Activated CD4-positive, alpha-beta T cell treated with anti-CD3 and anti-CD28 coated beads for 4 hours (primary cell): ENCODE data around the gene TSPEAR.
A peak's percentile ranks its signal among the peaks of the same experiment; 100 is the strongest.
"Not testable (repeated sequence)": the region's sequence is repeated elsewhere in the genome, so short reads cannot be mapped to it uniquely, and the experiment has no call there.

Experiments
- DNase-seq, 2 donors: peaks; one replicate each; pipeline ENCODE4 v3.0.0-alpha.2; 2020

TSPEAR gene

DNA sequence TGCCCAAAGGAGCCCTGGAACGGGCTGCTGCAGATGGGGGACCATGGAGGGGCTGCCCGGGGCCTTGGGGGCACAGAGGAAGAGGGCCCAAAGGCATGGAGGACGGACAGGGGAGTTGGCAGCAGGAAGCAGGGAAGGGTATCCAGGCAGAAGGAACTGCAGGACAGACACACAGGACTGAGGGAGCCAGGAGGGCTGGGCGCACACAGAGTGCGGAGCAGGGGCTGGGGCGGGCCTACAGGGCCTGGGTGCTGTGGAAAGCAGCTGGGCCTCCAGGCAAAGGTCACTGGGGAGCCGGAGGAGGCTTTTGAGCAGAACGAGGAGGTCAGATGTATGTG lies 199.5 kb downstream of the TSPEAR start:
- no peak for DNase-seq

DNA sequence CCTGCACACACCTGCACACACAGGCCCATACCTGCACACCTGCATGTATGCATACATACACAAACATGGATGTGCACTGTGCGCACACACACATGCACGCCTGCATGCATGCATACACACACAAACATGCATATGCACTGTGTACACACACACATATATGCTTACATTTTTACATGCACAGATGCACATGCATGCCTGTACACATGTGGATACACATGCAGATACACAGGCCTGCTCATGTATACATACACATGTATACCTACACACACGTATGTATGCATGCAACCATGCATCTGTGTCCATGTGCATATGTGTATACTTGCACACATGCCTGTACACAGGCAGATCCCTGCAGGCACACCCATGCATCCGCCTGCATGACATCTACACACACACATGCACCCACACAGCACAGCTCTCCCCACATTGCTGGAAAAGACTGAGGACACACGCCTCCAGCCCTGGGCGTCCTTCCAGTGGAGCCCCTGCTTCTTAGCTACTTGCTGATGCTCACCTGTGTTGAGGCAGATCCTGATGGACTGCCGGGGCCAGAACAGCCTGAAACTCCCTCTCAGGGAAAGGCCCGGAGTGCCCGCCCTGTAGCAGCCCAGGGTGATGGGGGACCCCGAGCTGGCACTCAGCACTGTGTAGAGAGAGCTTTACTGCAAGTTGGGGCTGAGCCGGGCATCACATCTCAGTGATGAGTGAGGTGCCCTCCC lies 200.0 kb downstream of the TSPEAR start:
- DNase-seq, result no peak

DNA sequence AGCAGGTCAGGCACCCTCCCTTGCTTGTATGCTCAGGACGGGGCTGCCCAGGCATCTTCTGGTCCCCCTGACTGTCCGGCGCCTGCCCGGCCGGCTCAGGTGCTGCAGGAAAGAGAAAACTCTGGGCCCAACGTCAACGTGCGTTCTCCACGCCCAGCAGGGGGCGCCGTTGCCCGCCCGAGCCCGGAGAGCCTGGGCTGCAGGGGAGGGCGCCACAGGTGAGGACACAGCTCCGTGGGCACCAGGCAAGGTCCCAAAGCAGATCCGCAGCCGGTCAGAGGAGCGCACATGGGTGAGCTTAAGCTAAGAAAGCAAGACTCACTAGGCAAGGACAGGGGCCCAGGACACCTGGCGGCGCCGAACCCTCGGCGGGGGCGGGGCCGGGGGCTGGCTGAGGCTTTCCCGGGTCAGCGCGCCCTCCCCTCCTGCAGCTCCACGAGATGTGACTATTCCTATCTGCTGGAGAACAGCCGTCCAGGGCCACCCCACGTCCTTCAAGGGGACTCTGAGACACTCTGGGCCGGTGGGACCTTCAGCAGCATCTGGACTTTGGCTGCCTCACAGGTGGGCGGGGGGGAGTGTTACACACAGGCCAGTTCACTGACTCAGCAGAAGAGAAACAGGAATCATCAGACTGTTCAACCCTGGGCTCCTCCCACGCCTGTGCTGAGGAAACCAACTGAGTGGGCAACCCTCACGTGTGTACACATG lies 200.7 kb downstream of the TSPEAR start:
- peak; percentile 77 to 78 for DNase-seq

DNA sequence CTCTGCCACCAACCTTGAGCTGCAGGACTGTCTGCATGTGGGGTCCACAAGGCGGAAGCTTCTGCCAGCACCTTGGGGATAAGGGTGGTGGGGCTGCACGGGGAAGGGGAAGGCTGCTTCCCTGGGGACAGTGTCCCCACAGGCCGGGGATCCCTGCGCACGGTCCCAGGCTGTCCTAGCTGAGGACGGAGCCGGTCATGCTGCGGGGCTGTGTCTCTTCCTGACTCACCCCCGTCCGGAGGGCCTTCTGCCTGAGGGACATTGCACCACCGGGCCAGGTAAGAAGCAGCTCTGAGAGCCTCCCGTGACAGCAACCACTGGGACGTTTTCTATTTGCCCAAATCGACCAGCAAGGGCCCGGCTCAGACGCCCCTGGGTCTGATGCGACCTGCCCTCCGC lies 201.3 kb downstream of the TSPEAR start:
- no peak for DNase-seq

DNA sequence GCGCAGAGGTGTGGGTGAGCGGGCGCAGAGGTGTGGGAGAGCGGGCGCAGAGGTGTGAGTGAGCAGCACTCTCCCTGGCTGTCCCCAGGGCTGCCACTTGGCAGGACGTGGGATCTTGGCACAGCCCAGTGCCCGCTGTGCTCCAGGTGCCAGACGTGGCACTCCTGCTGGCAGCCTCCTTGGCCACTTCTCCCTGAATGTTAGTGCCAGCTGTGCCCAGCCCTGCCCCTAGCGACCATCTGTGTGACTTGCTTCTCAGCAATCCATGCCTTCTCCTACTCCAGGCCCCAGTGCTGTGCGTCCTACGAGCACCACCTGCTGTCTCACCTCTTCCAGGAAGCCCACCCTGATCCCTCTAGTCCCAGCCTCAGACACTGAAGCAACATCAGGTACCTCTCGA lies 201.8 kb downstream of the TSPEAR start:
- DNase-seq, result no peak

DNA sequence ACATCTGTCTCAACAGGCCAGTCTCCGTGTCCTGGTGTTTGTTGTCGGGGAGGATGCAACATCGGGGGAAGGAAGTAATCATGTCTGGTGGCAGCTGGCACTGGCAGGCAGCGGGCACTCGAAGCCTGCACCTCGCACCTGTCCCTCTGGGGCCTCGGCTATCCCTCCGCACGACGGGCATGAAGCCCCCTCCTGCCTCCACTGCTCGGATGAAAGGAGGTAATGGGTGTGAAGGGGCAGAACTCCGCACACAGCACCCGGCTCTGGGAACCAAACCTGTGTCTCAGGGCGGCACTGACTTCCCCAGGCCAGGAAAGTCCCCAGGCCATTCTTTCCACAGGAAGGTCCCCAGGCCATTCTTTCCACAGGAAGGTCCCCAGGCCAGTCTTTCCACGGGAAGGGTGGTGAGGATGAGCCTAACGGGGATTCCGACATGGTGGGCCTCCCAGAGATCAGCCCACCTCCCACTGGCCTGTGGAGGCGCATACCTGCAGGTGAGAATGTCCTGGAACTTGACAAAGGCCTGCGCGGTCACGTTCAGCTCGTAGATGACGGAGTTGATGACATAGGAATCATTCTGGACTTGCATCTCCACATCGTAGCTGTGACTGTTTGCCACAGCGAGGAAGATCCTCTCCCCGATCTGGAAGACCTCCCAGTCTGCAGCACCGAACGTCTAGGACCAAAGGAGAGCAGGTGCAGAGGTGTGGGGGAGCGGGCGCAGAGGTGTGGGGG lies 202.5 kb downstream of the TSPEAR start:
- no peak for DNase-seq

DNA sequence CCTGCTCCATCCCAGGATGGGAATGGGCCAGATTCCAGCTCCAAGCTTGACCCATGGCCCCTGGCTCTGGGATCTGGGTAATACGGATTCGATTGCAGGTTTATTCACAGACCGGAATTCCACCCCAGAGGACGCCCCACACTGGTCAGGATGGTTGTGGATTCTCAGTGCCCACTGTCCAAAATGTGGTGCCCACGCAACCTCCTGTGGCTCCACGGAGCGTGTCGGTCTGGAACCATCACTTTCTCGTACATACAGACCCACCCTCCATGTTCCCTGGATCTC lies 203.0 kb downstream of the TSPEAR start:
- DNase-seq, result no peak

DNA sequence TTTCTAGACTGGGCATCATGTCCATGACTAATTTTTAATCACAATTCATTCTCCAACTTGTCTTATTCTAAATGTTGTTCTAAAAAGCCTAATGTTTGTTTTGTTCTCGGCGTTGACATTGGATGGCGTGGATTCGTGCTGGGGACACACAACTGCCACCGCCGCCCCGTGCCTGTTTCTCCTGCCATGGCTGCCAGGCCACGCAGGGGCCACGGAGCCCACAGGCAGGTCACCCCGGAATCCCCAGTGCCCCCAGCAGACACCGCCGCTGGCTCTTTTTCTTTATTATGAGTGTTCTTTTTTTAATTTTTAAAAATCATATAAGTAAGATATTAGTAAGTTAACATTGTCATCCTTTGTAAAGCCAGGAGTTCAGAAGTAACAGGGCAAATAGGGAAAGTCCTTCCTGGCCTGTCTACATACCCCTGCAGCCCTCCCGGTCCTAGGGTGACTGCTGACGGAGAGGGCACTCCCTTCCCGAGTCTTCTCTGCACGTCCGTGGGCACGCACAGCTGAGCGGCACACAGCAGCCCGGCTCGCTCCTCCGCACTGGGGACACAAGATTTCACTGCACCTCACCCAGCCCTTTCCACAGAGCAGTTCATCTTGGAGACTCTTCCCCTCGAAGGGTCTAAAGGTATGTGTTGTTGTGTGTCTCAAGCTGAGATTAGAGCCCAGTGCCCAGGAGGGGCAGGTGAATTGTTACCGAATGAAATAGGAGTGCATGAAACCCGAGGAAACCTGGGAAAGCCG lies 203.5 kb downstream of the TSPEAR start:
- DNase-seq, result no peak

DNA sequence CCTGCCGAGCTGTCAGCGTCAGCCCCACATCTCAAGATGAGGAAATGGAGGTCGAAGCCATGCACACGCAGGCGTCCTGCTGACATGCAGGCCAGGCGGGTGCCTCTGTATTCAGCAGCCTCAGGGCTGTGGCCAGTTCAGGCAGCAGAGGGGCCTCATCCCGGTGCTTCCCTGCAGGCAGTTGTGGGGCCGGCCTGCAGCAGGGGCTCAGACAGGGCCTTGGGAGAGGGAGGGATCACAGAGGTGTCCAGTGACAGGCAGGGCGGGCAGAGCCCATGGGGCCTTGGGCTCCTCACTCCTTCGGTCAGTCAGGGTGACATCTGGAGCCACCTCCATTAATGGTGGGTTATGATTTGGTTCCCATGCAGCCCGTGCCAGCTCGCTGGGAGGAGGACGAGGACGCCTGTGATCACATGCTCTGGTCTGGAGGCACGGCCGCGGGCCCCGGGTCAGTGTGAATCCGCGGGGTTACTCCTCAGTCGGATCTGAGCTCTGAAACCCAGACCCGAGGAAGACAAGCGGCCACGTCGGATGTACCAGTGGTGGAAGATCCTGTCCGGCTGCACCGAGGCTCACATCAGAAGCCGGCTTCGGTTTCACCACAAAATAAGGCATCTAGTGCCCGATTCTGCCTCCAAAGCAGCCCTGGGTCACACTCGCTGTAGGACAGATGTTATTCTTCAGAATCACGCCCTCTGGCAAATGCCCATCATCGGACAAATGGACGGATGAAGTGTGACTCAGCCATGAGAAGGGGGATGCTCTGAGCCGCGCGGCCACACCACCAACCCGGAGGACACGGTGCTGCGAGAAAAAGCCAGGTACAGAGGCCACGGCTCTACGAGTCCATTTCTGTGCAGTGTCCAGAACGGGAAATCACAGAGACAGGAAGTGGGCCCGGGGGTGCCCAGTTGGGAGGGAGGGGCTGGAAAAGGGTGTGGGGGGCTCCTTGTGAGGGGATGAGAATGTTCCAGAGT lies 204.8 kb downstream of the TSPEAR start:
- no peak for DNase-seq

DNA sequence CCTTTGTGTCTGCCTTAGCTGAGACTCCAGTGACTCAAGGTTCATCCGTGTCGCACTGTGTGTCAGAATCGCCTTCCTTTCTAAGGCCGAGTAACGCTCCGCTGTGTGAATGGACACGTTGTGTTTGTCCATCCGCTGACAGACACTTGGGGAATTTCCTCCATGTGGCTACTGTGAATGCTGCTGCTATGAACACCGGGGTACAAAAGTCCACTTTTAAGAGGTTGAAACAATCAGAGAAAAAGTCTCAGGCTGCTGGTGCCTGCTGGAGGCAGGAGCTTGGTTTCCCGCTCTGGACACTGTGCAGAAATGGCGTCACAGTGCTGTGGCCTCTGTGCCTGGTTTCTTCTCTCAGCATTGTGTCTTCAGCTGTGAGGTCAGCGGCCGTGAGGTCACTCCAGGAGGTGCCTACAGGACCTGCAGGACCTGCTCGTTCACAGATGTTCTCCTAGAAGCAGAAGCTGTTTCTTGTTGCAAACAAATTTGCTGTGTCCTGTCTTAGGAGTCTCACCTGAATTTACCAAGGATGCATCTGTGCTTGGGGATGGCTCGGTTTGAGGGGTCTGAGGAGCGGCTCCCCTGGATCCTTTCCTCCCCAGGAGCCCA lies 205.6 kb downstream of the TSPEAR start:
- DNase-seq, result no peak

DNA sequence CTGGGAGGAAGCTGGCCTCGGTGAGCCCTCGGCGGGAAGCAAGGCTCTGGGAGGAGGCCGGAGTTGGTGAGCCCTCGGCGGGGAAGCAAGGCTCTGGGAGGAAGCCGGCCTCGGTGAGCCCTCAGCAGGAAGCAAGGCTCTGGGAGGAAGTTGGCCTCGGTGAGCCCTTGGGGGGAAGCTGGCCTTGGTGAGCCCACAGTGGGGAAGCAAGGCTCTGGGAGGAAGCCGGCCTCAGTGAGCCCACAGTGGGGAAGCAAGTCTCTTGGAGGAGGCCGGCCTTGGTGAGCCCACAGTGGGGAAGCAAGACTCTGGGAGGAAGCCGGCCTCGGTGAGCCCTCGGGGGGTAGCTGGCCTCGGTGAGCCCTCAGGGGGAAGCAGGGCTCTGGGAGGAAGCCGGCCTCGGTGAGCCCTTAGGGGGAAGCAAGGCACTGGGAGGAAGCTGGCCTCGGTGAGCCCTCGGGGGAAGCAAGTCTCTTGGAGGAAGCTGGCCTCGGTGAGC lies 207.4 kb downstream of the TSPEAR start:
- no peak for DNase-seq

DNA sequence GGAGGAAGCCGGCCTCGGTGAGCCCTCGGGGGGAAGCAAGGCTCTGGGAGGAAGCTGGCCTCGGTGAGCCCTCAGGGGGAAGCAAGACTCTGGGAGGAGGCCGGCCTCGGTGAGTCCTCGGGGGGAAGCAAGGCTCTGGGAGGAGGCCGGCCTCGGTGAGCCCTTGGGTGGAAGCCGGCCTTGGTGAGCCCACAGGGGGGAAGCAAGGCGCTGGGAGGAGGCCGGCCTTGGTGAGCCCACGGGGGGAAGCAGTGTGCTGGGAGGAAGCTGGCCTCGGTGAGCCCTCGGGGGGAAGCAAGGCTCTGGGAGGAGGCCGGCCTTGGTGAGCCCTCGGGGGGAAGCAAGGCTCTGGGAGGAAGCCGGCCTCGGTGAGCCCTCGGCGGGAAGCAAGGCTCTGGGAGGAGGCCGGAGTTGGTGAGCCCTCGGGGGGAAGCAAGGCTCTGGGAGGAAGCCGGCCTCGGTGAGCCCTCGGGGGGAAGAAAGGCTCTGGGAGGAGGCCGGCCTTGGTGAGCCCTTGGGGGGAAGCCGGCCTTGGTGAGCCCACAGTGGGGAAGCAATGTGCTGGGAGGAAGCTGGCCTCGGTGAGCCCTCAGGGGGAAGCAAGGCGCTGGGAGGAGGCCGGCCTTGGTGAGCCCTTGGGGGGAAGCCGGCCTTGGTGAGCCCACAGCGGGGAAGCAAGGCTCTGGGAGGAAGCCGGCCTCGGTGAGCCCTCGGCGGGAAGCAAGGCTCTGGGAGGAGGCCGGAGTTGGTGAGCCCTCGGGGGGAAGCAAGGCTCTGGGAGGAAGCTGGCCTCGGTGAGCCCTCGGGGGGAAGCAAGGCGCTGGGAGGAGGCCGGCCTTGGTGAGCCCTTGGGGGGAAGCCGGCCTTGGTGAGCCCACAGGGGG lies 208.1 kb downstream of the TSPEAR start:
- DNase-seq, result not testable (repeated sequence)

DNA sequence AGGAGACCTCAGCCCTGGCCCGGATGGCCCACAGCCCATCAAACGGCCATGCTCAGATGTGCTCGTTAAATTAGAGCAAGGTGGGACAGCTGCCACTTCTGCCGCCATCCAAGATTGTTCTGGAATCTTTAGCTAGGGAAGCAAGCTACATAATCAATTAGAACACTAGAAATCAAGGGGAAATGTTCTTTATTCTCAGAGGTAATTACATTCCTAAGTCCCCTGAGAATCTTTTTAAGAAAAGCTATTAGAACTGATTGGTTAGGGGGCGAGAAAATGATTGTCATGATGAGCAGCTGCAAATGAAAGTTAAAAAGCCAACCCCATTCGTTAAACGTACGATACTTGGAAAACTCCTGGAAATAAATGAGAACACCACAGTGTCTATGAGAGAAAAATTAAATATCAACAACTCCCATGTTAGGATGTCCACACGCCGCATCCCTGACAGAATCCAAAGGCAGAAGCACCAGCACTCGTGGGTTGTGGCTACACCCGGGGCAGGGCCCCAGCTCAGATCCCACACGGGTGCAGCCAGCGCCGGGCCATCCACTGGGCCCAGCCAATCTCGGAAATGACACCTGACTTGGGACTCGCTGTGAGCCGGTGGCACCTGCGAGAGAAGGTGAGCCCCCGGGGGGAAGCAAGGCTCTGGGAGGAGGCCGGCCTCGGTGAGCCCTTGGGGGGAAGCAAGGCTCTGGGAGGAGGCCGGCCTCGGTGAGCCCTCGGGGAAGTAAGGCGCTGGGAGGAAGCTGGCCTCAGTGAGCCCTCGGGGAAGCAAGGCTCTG lies 209.0 kb downstream of the TSPEAR start:
- DNase-seq, result no peak

DNA sequence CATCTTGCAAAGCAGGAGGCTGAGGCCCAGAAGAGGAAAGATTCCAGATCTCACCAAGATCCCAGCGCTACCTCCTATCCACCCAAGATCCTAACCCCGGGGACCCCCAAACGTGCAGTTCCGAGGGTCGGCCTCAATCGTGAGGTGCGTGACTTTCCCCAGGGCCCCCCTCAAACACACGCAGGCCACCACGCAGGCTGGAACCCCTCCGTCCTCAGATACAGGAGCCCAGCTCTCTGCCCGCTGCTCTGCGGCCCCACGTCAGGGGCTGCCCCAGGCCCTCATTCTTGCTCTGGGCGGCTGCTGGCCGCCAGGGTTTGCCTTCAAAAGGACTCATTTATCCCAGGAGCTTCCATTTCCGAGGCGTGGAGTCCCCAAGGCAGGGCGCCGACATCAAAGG lies 211.3 kb downstream of the TSPEAR start:
- no peak for DNase-seq

DNA sequence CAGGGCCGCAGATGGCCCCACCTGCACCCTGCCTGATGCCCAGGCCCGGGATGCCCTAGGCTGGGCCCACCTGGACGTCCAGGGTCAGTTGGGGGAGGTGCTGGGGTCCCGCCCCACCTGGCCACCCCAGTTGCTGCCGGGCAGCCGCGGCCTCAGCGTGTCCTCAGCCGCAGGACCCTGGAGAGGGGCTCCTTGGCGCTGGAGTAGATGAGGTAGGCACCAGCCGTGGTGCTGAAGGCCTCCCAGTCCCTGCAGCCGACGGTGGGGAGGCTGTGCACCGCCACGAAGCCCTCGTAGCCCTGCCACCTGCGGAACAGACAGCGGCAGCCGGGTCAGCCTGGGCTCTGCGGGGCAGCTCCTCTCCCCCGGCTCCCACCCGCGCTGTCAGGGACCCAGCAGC lies 211.7 kb downstream of the TSPEAR start:
- no peak for DNase-seq

DNA sequence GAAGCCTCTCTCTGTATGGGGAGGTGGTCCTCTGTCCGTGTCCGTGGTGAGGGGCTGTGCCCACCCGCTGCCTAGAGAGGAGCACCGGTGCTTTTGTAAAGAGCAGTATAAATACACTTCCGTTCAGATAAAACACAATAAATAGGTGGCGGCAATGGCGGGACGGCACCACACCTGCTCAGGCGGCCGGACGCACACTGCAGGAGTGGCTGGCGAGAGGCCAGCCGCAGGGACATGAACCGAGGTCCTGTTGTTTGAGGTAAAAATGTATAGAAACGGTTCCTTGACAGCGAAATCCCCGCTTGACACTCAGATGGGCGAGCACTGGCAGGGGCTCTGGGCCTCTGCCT lies 212.2 kb downstream of the TSPEAR start:
- DNase-seq, result no peak

DNA sequence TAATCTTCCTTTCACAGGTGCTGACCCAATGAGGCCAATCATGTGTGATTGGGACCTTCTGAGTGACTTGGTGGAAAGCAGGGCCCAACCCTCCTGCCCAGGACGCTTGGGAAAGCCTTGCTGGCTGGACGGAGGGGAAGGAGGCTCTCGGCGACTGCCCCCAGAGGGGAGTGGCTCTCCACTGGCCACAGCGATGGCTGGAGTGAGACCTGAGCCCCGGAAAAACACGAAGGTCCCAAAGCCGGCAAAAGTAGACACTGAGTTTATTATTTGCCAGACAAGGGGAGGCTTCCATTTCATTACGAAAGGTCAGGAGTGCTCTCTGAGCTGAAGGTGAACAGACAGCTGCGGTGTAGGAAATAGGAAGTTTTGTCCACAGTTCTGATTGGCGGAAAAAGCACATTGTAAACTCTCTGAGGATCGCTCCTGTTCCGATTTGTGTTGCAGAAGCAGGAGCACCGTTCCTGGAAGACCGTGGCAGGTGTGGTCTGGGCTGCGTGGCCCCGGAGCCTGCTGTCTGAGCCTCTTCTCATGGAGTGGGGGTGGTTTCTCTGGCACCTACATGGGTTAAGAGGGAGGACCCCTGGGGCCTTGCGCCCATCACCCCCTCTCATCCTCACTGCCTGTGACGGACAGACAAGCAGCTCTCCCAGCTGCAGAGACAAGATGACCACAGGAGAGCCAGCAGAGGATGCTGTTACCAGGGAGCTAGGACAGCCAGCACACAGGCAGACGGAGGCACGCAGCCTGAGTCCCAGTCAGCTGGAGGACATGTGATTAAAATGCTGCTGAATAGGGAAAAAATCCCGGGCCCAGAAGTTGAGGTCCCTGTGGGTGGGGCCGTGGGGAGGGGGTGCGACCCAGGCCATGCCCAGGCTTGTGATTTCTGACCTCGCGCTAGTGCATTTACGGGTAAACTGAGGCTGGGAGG lies 212.8 kb downstream of the TSPEAR start:
- DNase-seq, result no peak

DNA sequence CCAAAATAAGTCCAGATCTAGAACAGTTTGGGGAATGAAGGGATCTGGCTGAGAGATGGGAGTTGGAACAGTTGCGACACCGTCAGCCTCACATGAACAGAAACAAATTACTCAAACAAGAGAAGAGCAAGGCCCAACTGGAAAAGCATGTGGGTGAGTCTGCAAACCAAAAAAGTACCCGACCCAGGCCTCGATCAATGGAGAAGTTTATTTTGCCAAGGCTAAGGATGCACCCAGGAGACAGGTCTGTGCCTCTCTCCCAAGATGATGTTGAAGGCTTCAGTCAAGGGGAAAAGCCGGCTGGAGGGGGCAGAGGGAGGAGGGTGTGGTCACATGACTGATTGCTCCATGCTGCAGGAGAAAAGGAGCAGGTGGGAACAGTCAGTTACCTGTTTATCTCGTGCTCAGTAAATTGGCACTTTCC lies 213.7 kb downstream of the TSPEAR start:
- DNase-seq, result no peak
